K562 (cell line): Measurements from ENCODE around the gene PRCP. TPM values are rescaled to one million over a fixed set of nuclear protein-coding genes. Genes with fewer than 3 reads are reported as not detected.

Experiments used
- CAMTA2 ChIP-seq: fragments of 250-450 bp; sonication (Bioruptor Pico); conservative IDR thresholded peaks from 2 replicates; pipeline ENCODE4 v1.5.1; 2022
- ESRRB ChIP-seq: fragments of 250-450 bp; sonication (Bioruptor Pico); IDR thresholded peaks from 2 replicates; pipeline ENCODE4 v1.5.0; 2020; ENCODE audit warnings: mild to moderate bottlenecking, moderate library complexity, borderline replicate concordance
- GATAD2A ChIP-seq: fragments of 450-650 bp; IDR thresholded peaks from 2 replicates; pipeline ENCODE4 v1.6.1; 2017
- KDM4B ChIP-seq, 2 experiments: fragments of 450-650 bp in 1 of 2; sonication (generic) in 1 of 2; IDR thresholded peaks; 2 replicates each; pipeline ENCODE4 v1.6.1; 2016 to 2017; ENCODE audit warnings: borderline replicate concordance in 2 of 2, antibody characterized with exemption in 1 of 2, low read depth in 1 of 2, mild to moderate bottlenecking in 1 of 2
- KLF10 ChIP-seq: fragments of 250-450 bp; sonication (Bioruptor Pico); IDR thresholded peaks from 2 replicates; pipeline ENCODE4 v1.6.1; 2021; ENCODE audit warnings: matching md5 sums
- MED1 ChIP-seq: sonication (generic); formaldehyde crosslinking; IDR thresholded peaks from 2 replicates; pipeline ENCODE4 v1.8.1; 2023; ENCODE audit warnings: missing genetic modification reagents, borderline replicate concordance
- NCOA6 ChIP-seq: fragments of 450-650 bp; IDR thresholded peaks from 2 replicates; pipeline ENCODE4 v1.6.1; 2017; ENCODE audit warnings: mild to moderate bottlenecking
- POLR2G ChIP-seq: fragments of 200-400 bp; formaldehyde crosslinking; IDR thresholded peaks from 2 replicates; pipeline ENCODE4 v1.6.1; 2017; ENCODE audit warnings: low read depth, mild to moderate bottlenecking, antibody characterized with exemption, low read length, moderate library complexity
- POLR2H ChIP-seq: IDR thresholded peaks from 2 replicates; pipeline ENCODE4 v1.6.1; 2016; ENCODE audit warnings: missing genetic modification characterization, low read depth, mild to moderate bottlenecking, control low read depth, missing compliant biosample characterization, moderate library complexity
- PPARD ChIP-seq: fragments of 250-450 bp; sonication (Bioruptor Pico); IDR thresholded peaks from 2 replicates; pipeline ENCODE4 v1.8.0; 2022; ENCODE audit warnings: inconsistent platforms, mild to moderate bottlenecking, moderate library complexity
- SP1 ChIP-seq: sonication (generic); formaldehyde crosslinking; IDR thresholded peaks from 2 replicates; pipeline ENCODE4 v1.8.1; 2022; ENCODE audit warnings: mild to moderate bottlenecking, missing genetic modification reagents
- USF2 ChIP-seq: sonication (generic); formaldehyde crosslinking; IDR thresholded peaks from 2 replicates; pipeline ENCODE4 v1.5.0; 2020; ENCODE audit warnings: missing genetic modification reagents
- VEZF1 ChIP-seq: fragments of 200-800 bp; sonication (Bioruptor generic); IDR thresholded peaks from 2 replicates; pipeline ENCODE4 v1.6.1; 2017; ENCODE audit warnings: missing genetic modification characterization, missing compliant biosample characterization
- ZNF124 ChIP-seq: sonication (generic); formaldehyde crosslinking; IDR thresholded peaks from 2 replicates; pipeline ENCODE4 v1.8.1; 2022; ENCODE audit warnings: missing genetic modification reagents
- ZNF695 ChIP-seq: fragments of 450-650 bp; formaldehyde crosslinking; IDR thresholded peaks from 2 replicates; pipeline ENCODE4 v1.4.0; 2020; ENCODE audit warnings: mild to moderate bottlenecking, moderate library complexity
- polyA plus RNA-seq, 8 experiments: library from polyadenylated mRNA; depleted of rRNA in 4 of 8; stranded (reverse) in 5 of 8; unstranded in 3 of 8; fragments of >200 nt; fragmentation: Nextera tagmentation in 2 of 8; fragmentation: Illumina TruSeq in 1 of 8; extraction: Ambion mirVana in 2 of 8; extraction: Trizol in 1 of 8; gene quantifications; 2 replicates each; pipeline versions ENCODE4 v1.2.1 to v1.2.3, GENCODE V29; 2011 to 2014; ENCODE audit warnings: inconsistent platforms in 1 of 8, missing spikeins in 1 of 8
- total RNA-seq, 7 experiments: library from RNA; depleted of rRNA in 6 of 7; stranded (reverse); fragments of >200 nt in 6 of 7; fragmentation: Illumina TruSeq in 2 of 7; extraction: Trizol in 2 of 7; gene quantifications; 2 replicates each; pipeline versions ENCODE4 v1.2.1 to v1.2.3, GENCODE V29; 2011 to 2021; ENCODE audit warnings: low replicate concordance in 1 of 7
- TF ChIP-seq, protein P1 (sequence below): fragments of 250-450 bp; sonication (Bioruptor Pico); IDR thresholded peaks from 2 replicates; pipeline ENCODE4 v1.5.1; 2021; ENCODE audit warnings: mild to moderate bottlenecking
- TF ChIP-seq, protein P2 (sequence below): IDR thresholded peaks from 2 replicates; pipeline ENCODE4 v1.6.1; 2016; ENCODE audit warnings: missing genetic modification characterization, missing compliant biosample characterization

Gene PRCP
- total and polyA plus RNA-seq, 9 of the 15 experiments (the other 6 are each of a cell fraction or from before 2014, with no cell fraction given), result 9.5 to 43.1 (median 23.2) TPM

DNA sequence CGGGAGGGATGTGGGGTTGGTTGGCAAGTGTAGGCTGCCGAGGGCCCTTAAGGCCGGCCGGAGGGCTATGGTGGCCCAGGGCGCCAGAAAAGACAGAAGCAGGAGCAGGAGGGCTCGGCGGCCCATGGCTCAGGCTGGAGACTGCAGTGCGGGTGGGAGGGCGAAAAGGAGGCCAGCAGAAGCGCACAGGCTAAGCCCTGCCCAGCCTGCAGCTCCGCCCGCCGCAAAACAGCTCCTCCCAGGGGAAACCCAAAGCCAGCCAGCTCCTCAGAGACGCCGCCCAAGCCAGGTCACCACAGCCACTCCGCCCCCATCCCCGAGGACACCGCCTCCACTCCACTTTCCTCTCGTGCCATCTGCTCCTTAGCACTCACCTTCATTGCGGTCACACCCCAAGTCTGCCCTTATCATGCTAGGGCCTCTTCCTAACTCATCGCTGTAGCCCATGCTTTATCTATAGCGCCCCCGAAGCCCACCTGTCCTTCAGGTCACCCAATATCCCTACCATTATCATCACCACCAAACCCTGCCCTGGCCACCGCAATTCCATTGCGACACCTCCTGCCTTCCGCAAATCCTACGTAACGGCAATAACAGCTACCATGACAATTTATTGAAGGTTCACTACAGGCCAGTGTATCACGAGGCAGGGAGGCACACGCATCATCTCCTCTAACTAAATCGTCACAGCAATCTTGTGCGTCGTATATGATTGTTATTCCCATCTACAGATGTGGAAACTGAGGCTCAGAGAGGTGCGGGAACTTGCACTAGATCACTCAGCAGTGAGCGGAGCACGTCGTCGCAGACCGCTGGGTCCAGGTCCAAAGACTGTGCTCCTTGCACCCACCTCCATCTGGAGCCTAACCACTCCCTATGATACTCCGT is at the start of gene PRCP (continued):
- TF ChIP-seq, protein P1, sequence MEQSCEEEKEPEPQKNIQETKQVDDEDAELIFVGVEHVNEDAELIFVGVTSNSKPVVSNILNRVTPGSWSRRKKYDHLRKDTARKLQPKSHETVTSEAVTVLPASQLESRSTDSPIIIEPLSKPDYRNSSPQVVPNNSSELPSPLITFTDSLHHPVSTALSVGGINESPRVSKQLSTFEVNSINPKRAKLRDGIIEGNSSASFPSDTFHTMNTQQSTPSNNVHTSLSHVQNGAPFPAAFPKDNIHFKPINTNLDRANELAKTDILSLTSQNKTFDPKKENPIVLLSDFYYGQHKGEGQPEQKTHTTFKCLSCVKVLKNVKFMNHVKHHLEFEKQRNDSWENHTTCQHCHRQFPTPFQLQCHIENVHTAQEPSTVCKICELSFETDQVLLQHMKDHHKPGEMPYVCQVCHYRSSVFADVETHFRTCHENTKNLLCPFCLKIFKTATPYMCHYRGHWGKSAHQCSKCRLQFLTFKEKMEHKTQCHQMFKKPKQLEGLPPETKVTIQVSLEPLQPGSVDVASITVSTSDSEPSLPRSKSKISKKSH (CRISPR knock-in tag), result no peak
- TF ChIP-seq CAMTA2 (CRISPR knock-in tag) (no peak), ESRRB (CRISPR knock-in tag) (no peak), ZNF124 (CRISPR knock-in tag) (no peak), VEZF1 (CRISPR knock-in tag) (peak; percentile 25; the same call in 1 of the 2 replicates), SP1 (peak; percentile 46; the same call in 1 of the 2 replicates), USF2 (no peak), POLR2H (tag) (no peak), KDM4B (IDR thresholded peaks at IDR 0.05; ENCODE audit: borderline replicate concordance in 2 of 2, low read depth in 1 of 2) (no peak), POLR2G (peak; percentile 96), MED1 (CRISPR knock-in tag) (no peak), PPARD (CRISPR knock-in tag) (no peak), KLF10 (CRISPR knock-in tag) (no peak), GATAD2A (peak; percentile 59; the same call in 1 of the 2 replicates), NCOA6 (no peak; the same call in 1 of the 2 replicates), ZNF695 (CRISPR knock-in tag) (no peak)
- TF ChIP-seq, protein P2, sequence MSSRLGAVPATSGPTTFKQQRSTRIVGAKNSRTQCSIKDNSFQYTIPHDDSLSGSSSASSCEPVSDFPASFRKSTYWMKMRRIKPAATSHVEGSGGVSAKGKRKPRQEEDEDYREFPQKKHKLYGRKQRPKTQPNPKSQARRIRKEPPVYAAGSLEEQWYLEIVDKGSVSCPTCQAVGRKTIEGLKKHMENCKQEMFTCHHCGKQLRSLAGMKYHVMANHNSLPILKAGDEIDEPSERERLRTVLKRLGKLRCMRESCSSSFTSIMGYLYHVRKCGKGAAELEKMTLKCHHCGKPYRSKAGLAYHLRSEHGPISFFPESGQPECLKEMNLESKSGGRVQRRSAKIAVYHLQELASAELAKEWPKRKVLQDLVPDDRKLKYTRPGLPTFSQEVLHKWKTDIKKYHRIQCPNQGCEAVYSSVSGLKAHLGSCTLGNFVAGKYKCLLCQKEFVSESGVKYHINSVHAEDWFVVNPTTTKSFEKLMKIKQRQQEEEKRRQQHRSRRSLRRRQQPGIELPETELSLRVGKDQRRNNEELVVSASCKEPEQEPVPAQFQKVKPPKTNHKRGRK (tag), result no peak
